HG02759 (cell line): Measurements from ENCODE around the gene PRR35.

Source experiments
- ATAC-seq: cut with Tn5 transposase; IDR thresholded peaks from one replicate; pipeline ENCODE4 v1.9.1; 2021; ENCODE audit warnings: mild to moderate bottlenecking, moderate library complexity; ENCODE audit not compliant: unreplicated experiment

PRR35 gene

GRCh38 chr16:561957-562938 is 2.1 kb downstream of the PRR35 start:
- ATAC-seq, result no peak

DNA sequence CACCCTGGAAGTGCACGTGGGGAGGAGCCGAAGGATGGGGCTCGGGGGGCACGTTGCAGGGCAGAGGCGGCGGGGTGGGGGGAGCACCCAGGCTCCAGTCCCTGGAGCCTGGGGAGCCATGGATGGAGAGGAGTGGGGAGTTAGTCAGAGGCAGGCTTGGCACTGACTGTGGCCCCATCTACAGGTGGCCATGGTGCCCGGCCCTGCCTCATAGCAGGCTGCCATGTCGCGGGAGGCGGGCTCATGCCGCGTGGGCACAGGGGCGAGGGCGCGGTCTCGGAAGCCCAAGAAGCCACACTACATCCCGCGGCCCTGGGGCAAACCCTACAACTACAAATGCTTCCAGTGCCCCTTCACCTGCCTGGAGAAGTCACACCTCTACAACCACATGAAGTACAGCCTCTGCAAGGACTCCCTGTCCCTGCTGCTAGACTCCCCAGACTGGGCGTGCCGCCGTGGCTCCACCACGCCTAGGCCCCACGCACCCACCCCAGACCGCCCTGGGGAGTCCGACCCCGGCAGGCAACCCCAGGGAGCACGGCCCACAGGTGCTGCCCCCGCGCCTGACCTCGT is 3.0 kb downstream of the PRR35 start:
- ATAC-seq, result no peak

DNA sequence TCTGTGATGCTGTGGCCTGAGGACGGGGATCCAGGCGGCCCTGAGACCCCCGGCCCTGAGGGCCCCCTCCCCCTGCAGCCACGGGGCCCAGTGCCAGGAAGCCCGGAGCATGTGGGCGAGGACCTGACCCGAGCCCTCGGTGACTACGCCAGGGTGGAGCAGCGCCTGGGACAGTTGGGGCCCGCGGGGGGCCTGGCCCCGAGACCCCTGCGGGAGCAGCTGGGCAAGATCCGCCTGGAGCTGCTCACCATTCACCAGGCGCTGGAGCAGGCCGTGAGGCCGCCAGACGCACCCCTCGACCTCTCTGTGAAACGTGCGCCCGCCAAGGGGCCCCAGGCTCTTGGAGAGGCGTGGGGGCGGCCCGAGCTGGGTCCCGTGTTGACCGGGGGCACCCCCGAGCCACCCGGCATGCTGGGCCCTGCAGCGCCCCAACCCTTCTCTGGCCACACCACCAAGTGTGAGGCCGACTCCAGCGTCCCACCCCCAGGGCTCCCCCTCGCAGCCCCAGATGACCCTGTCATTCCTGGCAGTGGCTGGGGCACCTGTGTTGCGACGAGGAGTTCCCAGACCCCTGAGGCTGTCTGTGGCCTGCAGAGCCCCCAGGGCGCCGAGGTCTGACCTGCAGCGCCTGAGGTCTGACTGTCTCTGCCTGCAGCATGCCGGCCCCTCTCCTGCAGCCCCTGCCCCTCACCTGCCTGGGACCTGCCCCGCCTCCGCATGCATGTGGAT is 4.7 kb downstream of the PRR35 start:
- no peak for ATAC-seq

DNA sequence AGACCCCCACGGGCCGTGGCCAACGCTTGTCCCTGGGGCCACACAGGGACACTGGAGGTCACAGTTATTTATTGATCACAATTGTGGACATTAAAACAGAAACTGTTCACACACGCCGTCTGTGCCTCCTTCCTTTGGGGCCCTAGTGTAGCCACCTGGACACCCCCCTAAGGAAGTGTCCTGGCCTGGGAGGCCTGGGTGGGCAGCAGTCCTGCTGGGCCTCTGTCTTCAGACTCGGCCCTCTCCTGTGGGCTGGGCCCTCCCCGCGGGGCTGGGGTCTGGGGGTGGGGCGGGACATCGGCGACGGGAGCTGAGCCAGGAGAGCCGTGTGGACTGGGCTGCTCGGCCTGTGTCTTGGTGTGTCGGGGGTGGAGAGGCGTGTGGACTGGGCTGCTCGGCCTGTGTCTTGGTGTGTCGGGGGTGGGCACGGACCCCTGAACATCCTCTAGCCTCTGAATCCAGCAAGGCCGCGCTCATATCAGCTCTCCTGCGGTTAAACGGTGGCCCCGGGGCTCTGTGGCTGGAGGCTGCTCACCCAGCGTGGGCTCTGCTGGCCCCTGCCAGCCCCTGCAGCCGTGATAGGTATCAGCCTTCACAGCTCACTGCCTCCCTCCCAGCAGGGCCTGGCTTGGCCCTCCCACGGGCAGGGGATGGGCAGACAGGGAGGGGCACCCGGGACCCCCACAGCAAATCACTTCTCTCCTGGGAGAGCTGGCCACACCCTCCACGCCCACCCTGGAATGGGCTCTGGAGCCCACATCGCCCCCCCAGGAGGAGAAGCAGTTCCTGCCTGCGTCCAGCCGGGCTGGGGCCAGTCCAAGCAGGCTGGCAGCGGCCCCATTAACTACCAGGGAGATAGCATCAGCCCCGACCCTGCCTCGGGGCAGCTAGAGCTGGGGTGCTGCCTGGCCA is 5.5 kb downstream of the PRR35 start:
- no peak for ATAC-seq

- ATAC-seq, result peak; percentile 39
These were observed 6.5 kb downstream of the PRR35 start, which contains the start of gene NHLRC4 for GRCh38 chr16:566475-567372. TSS of gene NHLRC4 (plus strand) at chr16:567005. CDS start at chr16:568048, 1,043 bp downstream.

DNA sequence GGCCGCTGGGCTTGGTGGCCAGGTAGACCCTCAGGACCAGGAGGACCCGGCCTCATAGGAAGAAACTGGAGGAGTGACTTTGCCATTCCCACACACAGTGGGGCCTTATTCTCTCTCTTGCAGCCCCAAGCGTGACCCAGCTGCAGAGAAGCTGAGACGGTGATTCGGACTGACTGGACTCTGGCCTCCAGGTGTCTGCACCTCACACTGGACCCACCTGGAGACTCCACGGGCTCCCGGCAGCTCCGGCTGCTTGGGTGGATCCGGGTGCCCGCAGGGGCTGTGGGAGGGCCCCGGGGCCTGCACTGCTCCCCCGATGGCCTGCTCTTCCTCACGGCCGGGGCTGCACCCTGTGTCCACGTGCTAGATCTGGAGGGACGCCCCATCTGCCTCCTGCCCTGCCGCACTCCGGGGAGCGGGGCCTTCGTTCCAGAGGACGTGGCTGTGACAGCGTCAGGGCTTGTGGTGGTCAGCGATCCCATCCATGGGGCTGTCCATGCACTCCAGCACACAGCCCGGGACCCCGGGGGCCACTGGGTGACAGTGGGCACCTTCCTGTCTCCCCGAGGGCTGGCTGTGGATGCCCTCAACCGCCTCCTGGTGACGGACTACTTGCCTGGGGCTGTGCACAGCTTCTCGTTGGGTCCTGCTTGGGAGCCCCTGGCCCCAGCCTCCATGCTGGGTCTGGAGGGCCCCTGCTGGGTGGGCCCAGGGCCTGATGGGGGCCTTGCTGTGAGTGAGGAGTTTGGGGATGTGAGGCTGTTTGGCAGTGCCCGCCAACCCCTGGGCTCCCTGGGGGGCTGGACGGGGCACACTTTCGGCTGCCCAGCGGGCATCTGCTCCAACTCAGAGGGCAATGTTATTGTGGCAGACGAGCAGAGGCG is 7.4 kb downstream of the PRR35 start:
- ATAC-seq, result no peak

- no peak for ATAC-seq
These were observed 8.4 kb downstream of the PRR35 start for GRCh38 chr16:568401-569258.

DNA sequence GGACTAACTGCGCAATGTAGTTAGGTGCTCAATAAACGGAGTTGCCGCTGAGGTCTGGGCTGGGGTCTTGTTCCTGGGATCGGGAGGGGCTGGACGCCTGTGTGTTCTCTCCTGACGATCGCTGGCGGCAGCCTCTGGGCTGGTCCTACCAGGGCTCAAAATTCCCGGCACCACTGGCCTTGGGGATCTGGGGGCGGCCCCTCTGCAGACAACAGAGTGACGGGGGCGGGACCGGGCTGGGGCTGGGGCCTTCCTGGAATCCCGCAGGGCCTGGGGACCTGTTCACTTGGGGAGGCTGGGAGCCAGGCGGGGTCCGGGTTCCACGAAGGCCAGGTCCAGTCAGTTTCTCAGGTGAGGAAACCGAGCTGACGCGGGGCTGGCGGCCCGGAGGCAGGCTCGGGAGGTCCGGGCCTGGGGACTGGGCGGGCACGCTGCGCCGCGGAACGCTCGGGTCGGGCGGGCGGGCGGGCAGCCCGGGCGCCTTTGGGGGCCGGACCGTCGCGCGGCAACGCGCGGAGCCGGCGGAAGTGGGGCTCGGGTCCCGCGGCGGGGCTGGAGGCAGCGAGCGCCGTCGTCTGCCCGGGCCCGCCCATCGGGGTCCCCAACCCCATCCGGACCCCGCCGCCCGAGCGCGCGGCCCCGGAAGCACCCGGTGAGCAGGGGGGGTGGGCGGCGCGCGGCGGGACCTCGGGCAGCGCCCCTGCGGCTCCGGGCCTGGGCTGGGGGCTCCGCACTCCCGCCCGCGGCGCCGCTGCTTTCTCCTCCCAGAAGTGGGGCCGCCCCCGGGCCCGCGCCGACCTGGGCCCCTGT is 9.5 kb downstream of the PRR35 start, which contains the start of gene PIGQ:
Gene PIGQ (plus strand): TSS at position 524 of the 810 bp plus-strand sequence. CDS start 4,107 bp downstream, outside the sequence.
- peak; percentile 78 for ATAC-seq

DNA sequence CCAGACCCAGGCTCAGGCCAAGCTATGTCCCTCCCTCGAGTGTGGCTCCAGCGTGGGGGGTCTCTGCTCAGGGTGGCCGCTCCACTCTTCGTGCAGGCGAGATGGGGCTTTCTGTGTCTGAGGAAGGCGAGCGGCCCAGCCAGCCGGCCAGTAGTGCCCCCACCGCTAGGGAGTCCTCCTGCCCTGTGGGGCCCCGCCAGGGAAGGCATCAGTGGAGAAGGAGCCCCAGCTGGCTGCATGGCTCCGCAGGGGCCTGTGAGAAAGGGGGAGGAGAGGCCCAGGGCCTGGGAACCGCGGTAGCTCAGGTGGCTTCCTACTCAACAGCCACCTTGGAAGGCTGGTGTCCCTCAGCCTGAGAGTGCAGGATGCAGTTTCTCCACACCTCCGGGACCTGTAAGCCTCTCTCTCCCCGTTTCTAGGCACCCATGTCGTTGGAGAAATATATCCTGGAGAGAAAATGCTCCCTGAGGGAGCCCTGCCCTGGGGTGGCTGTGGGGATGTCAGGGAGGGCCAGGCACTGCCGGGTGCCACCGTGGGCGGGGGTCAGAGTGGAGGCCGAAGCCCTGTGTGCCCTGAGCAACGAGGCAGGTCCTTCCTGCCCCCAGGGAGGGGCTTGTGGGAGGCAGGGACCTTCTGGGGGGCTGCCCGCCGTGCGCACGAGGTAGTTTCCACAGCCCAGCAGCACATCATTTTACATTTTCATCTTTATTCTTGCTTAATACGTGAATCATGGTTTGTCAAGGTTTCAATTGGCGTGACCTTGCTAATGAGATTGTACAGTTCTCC is 12.9 kb downstream of the PRR35 start:
- ATAC-seq, result no peak

GRCh38 chr16:574021-574760 is 14.0 kb downstream of the PRR35 start:
- ATAC-seq, result no peak

GRCh38 chr16:575354-576196 is 15.4 kb downstream of the PRR35 start:
- no peak for ATAC-seq

DNA sequence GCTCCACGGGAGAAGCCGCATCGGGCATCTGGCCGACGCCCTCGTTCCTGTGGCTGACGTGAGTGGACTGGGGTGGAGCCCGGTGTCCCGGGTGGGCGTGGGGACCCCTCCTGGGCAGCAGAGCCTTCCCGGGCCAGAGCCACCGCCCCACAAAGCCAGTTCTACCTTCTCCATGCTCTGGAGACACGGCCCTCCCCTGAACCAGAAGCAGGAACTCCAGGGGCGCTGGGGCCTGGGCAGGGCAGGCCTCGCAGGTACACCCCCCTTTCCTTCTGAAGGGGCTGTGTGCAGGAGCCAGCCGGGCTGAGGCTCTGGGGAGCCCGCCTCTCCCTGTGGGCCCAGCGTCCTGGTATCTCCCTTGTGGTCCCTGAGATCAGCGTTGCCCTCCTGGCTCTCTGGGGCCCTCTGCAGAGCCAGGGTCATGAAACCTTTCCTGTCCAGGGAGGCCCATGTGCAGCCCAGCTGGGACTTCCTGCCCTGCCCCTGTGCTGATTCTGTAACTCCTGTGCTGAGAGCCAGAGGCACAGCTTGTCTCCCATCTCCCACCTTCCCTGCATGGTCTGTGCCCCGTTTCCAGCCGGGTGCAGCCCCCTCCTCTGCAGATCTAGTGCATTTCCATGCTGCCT is 16.1 kb downstream of the PRR35 start:
- no peak for ATAC-seq

DNA sequence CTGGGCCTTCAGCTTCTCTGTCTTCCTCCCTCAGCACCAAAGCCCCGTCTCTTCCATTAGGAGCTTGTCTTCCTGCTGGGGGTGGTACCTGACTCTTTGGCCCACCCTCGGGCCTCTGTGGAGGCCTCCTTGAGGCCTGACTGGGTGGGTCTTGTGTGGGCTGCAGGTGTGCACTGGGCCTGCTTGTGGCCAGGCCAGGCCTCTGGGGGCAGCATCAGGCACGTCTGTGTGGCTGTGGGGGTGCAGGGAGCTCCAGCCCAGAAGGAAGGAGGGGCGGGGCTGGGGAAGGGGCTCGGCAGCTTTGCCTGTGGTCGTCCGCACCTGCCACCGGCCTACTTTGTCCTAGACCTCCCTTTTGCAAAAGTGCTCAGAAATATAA is 16.6 kb downstream of the PRR35 start:
- no peak for ATAC-seq

DNA sequence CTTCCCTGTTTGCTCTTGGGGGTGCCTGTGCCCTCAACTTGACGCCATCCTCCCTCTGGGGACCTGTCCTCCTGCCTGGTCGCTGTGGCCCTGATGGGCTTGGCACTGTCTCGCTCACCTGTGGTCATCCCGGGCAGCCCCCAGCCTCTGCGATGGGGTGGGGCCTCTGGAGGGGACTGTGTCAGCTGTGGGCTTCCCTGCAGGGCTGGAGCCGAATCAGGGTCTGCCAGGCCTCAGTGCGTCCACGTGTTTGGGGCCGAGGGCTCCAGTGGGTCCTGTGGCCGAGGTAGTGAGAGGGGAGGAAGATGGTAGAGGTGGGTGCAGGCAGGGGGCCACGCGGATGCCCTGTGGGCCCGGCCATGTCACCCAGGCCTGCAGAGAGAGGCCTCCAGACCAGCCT is 17.6 kb downstream of the PRR35 start:
- no peak for ATAC-seq
